IMR-90 (cell line): Measurements from ENCODE around the gene TREM1. TPM values are rescaled to one million over a fixed set of nuclear protein-coding genes. Genes with fewer than 3 reads are reported as not detected.

Source experiments
- ATAC-seq: fragments of 200-7000 bp; cut with Tn5 transposase; 2 replicates; pipeline ENCODE4 v1.9.1; 2020; ENCODE audit warnings: low read depth, mild to moderate bottlenecking, moderate library complexity
- BruUV-seq: library from RNA; stranded (reverse); fragments of 400-500 nt; replicated peaks from 2 replicates; lab custom pipeline; 2021; lab: Mats Ljungman, UMichigan
- CTCF ChIA-PET: fragments of 300-600 bp; formaldehyde crosslinking; extraction: SDS; loops from one replicate; lab custom pipeline; 2021; ENCODE audit warnings: antibody characterized with exemption; lab: Yijun Ruan, JAX
- POLR2A ChIA-PET: fragments of 300-600 bp; sonication (Branson Sonifier 250); formaldehyde crosslinking; loops from one replicate; lab custom pipeline; 2022; ENCODE audit warnings: antibody characterized with exemption; ENCODE audit not compliant: unreplicated experiment; lab: Charles Lee
- DNase-seq: peaks from one replicate; pipeline ENCODE4 v3.0.0; 2013
- H2AFZ ChIP-seq: replicated peaks from 2 replicates; pipeline ENCODE3; 2013; ENCODE audit warnings: low read length, mild to moderate bottlenecking; ENCODE audit not compliant: poor library complexity
- H2AK5ac ChIP-seq: 2 replicates; pipeline ENCODE4 v1.6.1; 2013; ENCODE audit warnings: low read depth, low read length, inconsistent platforms
- H2AK9ac ChIP-seq: replicated peaks from 2 replicates; pipeline ENCODE3; 2013; ENCODE audit warnings: mild to moderate bottlenecking, low read depth, low read length, moderate library complexity; ENCODE audit not compliant: poor library complexity
- H2BK120ac ChIP-seq: 2 replicates; pipeline ENCODE4 v1.6.1; 2013; ENCODE audit warnings: low read depth, low read length, inconsistent platforms
- H2BK15ac ChIP-seq: 3 replicates; pipeline ENCODE4 v1.6.1; 2013; ENCODE audit warnings: low read depth, low read length, inconsistent platforms
- H2BK20ac ChIP-seq: 2 replicates; pipeline ENCODE4 v1.6.1; 2013; ENCODE audit warnings: low read depth, mild to moderate bottlenecking, inconsistent platforms, low read length, moderate library complexity
- H2BK5ac ChIP-seq: 2 replicates; pipeline ENCODE4 v1.6.1; 2013; ENCODE audit warnings: mild to moderate bottlenecking, low read depth, low read length, inconsistent platforms; ENCODE audit not compliant: poor library complexity, severe bottlenecking
- H3K14ac ChIP-seq: replicated peaks from 2 replicates; pipeline ENCODE4 v1.6.1; 2013; ENCODE audit warnings: low read depth, low read length, inconsistent platforms
- H3K18ac ChIP-seq: 2 replicates; pipeline ENCODE4 v1.6.1; 2013; ENCODE audit warnings: low read depth, low read length, control low read depth
- H3K23ac ChIP-seq: 2 replicates; pipeline ENCODE4 v1.6.1; 2013; ENCODE audit warnings: low read depth, low read length, inconsistent platforms
- H3K27ac ChIP-seq: 2 replicates; pipeline ENCODE4 v1.5.1; 2013; ENCODE audit warnings: mild to moderate bottlenecking, control low read depth, low read length; ENCODE audit not compliant: insufficient read depth
- H3K27me3 ChIP-seq: 2 replicates; pipeline ENCODE4 v1.6.1; 2013; ENCODE audit warnings: low read length; ENCODE audit not compliant: control insufficient read depth, insufficient read depth
- H3K36me3 ChIP-seq: 2 replicates; pipeline ENCODE4 v1.6.1; 2013; ENCODE audit warnings: low read length, mixed read lengths; ENCODE audit not compliant: control insufficient read depth, insufficient read depth
- H3K4ac ChIP-seq: 2 replicates; pipeline ENCODE4 v1.6.1; 2013; ENCODE audit warnings: low read depth, low read length, inconsistent platforms
- H3K4me1 ChIP-seq: 2 replicates; pipeline ENCODE4 v1.6.1; 2013; ENCODE audit warnings: low read length, mixed read lengths; ENCODE audit not compliant: control insufficient read depth, insufficient read depth
- H3K4me2 ChIP-seq: 2 replicates; pipeline ENCODE4 v1.6.1; 2013; ENCODE audit warnings: low read depth, mild to moderate bottlenecking, control low read depth, low read length, moderate library complexity
- H3K4me3 ChIP-seq: 2 replicates; pipeline ENCODE4 v1.5.1; 2013; ENCODE audit warnings: low read depth, mild to moderate bottlenecking, control low read depth, low read length, moderate library complexity; ENCODE audit not compliant: insufficient read depth
- H3K56ac ChIP-seq: 2 replicates; pipeline ENCODE4 v1.6.1; 2013; ENCODE audit warnings: low read length, inconsistent platforms; ENCODE audit not compliant: insufficient read depth; ENCODE audit errors: extremely low read depth
- H3K79me1 ChIP-seq, 2 experiments: 2 replicates each; pipeline ENCODE4 v1.6.1; 2013; ENCODE audit warnings: low read length in 2 of 2, inconsistent platforms in 1 of 2, low read depth in 1 of 2
- H3K9ac ChIP-seq: 2 replicates; pipeline ENCODE4 v1.6.1; 2013; ENCODE audit warnings: low read depth, low read length, control low read depth
- H3K9me1 ChIP-seq: 2 replicates; pipeline ENCODE4 v1.6.1; 2013; ENCODE audit warnings: low read length, inconsistent platforms; ENCODE audit not compliant: insufficient read depth
- H3K9me3 ChIP-seq: 2 replicates; pipeline ENCODE4 v1.6.1; 2013; ENCODE audit warnings: low read length; ENCODE audit not compliant: control insufficient read depth, insufficient read depth
- H4K20me1 ChIP-seq: 2 replicates; pipeline ENCODE4 v1.6.1; 2013; ENCODE audit warnings: low read length, inconsistent platforms; ENCODE audit not compliant: insufficient read depth
- H4K5ac ChIP-seq: 2 replicates; pipeline ENCODE4 v1.6.1; 2013; ENCODE audit warnings: mild to moderate bottlenecking, low read depth, low read length, control low read depth
- H4K8ac ChIP-seq, 2 experiments: 2 replicates each; pipeline ENCODE4 v1.6.1; 2013; ENCODE audit warnings: low read depth in 2 of 2, low read length in 2 of 2, control low read depth in 1 of 2, inconsistent platforms in 1 of 2
- H4K91ac ChIP-seq: 2 replicates; pipeline ENCODE4 v1.6.1; 2013; ENCODE audit warnings: low read depth, low read length, inconsistent platforms; ENCODE audit not compliant: insufficient read depth
- BHLHE40 ChIP-seq: fragments of 150-350 bp; IDR thresholded peaks from 2 replicates; pipeline ENCODE4 v1.6.1; 2016; ENCODE audit warnings: mild to moderate bottlenecking, low read depth, low read length
- CEBPB ChIP-seq: IDR thresholded peaks from 2 replicates; pipeline ENCODE4 v1.6.1; 2012; ENCODE audit warnings: low read depth, low read length, improper control_type of control experiment
- CHD1 ChIP-seq: IDR thresholded peaks from 2 replicates; pipeline ENCODE4 v1.6.1; 2012; ENCODE audit warnings: low read depth, low read length, improper control_type of control experiment
- FOS ChIP-seq: fragments of 150-350 bp; IDR thresholded peaks from 2 replicates; pipeline ENCODE4 v1.6.1; 2016; ENCODE audit warnings: low read depth, low read length
- MAFK ChIP-seq: IDR thresholded peaks from 2 replicates; pipeline ENCODE4 v1.6.1; 2012; ENCODE audit warnings: low read depth, low read length, improper control_type of control experiment
- MAZ ChIP-seq: IDR thresholded peaks from 2 replicates; pipeline ENCODE4 v1.6.1; 2012; ENCODE audit warnings: low read depth, mild to moderate bottlenecking, low read length, improper control_type of control experiment, moderate library complexity, borderline replicate concordance
- MXI1 ChIP-seq: IDR thresholded peaks from 2 replicates; pipeline ENCODE4 v1.6.1; 2012; ENCODE audit warnings: low read depth, mild to moderate bottlenecking, low read length, moderate library complexity, borderline replicate concordance
- NFE2L2 ChIP-seq: fragments of 150-350 bp; IDR thresholded peaks from 2 replicates; pipeline ENCODE4 v1.6.1; 2016; ENCODE audit warnings: low read depth, mild to moderate bottlenecking, low read length
- POLR2A ChIP-seq: IDR thresholded peaks from 2 replicates; pipeline ENCODE4 v1.6.1; 2012; ENCODE audit warnings: mild to moderate bottlenecking, low read depth, low read length
- RAD21 ChIP-seq: IDR thresholded peaks from 2 replicates; pipeline ENCODE4 v1.6.1; 2012; ENCODE audit warnings: low read length, improper control_type of control experiment
- RCOR1 ChIP-seq: IDR thresholded peaks from 2 replicates; pipeline ENCODE4 v1.6.1; 2012; ENCODE audit warnings: mild to moderate bottlenecking, low read length, improper control_type of control experiment; ENCODE audit not compliant: insufficient replicate concordance
- RFX5 ChIP-seq: IDR thresholded peaks from 2 replicates; pipeline ENCODE4 v1.8.0; 2012; ENCODE audit warnings: low read depth, mild to moderate bottlenecking, low read length, moderate library complexity
- SMC3 ChIP-seq: fragments of 150-350 bp; IDR thresholded peaks from 2 replicates; pipeline ENCODE4 v1.6.1; 2016; ENCODE audit warnings: low read depth, mild to moderate bottlenecking, antibody characterized with exemption, low read length, moderate library complexity
- WGBS, 2 experiments: methylation state at CpG; one replicate each; pipeline versions ENCODE4 v1.1.5 to v1.1.7; 2013; ENCODE audit warnings: missing lambda C conversion rate in 2 of 2; ENCODE audit not compliant: insufficient read length in 1 of 2; ENCODE audit errors: extremely low coverage in 2 of 2; 5-methylcytosine and 5-hydroxymethylcytosine counted together
- dilution Hi-C: fragments of 300-500 bp; cut with HindIII; formaldehyde crosslinking; loops from one replicate; pipeline ENCODE4 v1.14.3; 2018; ENCODE audit warnings: low sequenced_read_pairs; ENCODE audit not compliant: unreplicated experiment
- in situ Hi-C: fragments of 300-500 bp; cut with MboI; formaldehyde crosslinking; loops from 3 replicates; pipeline ENCODE4 v1.14.3; 2019; ENCODE audit warnings: low sequenced_read_pairs, inconsistent platforms, mixed read lengths
- intact Hi-C: fragments of 100-400 bp; cut with micrococcal nuclease; formaldehyde crosslinking; loops from 2 replicates; pipeline ENCODE4 v1.10.0; 2022
- polyA plus RNA-seq, 3 experiments: library from polyadenylated mRNA; depleted of rRNA; stranded (reverse); fragments of >200 nt; gene quantifications; 2 replicates each; pipeline ENCODE4 v1.2.3, GENCODE V29; 2012; ENCODE audit warnings: low replicate concordance in 1 of 3
- total RNA-seq: library from RNA; depleted of rRNA; stranded (reverse); fragments of >200 nt; gene quantifications from 2 replicates; pipeline ENCODE4 v1.2.3, GENCODE V29; 2012
- TF ChIP-seq, protein P1 (sequence below): fragments of 150-350 bp; IDR thresholded peaks from 2 replicates; pipeline ENCODE4 v1.6.1; 2016; ENCODE audit warnings: low read depth, mild to moderate bottlenecking, low read length, moderate library complexity, borderline replicate concordance
- TF ChIP-seq, protein P2 (sequence below): fragments of 150-350 bp; IDR thresholded peaks from 2 replicates; pipeline ENCODE4 v1.6.1; 2017; ENCODE audit warnings: mild to moderate bottlenecking, antibody characterized with exemption, low read length, low read depth
- TF ChIP-seq, protein P3 (sequence below): conservative IDR thresholded peaks from 2 replicates; pipeline ENCODE4 v1.5.1; 2012; ENCODE audit warnings: mild to moderate bottlenecking, low read depth, low read length, improper control_type of control experiment

Gene TREM1
- total and polyA plus RNA-seq, 2 of the 4 experiments (the other 2 are of a cell fraction), result not detected

DNA sequence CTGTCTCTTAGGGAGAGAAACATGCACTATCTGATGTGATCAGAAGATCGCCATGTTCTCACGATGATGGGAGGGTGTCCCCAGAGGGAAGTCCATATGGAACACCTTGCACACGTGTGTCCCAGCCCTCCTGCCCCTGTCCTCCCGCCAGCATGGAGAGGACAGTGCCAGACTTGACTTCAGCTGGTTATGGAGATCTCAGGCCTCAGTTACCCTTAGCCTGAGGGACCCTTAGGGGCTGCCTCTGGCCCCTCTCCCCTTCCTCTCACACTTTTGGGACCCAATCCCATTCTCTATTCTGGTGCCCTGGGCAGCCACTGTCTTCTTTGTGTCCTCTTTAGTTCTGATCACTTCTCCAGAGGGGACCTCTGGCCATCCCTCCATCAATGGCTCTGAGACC, 56.8 kb downstream of the TREM1 start:
- no peak overlapping the region for H4K91ac ChIP-seq
- no peak overlapping the region for H3K4ac ChIP-seq
- WGBS, 2 experiments, result 24% methylated on average over 3 of the region's 4 CpGs; no CpG with 5 or more reads in 1 of the 2 experiments
- intact Hi-C loops, result no loop called here
- POLR2A ChIA-PET, result no interaction called here
- no peaks in the 10 kb centered on the region for H4K20me1 ChIP-seq
- no peak overlapping the region for H3K4me2 ChIP-seq
- no peaks in the 10 kb centered on the region for H3K79me1 ChIP-seq
- dilution Hi-C loops, result no loop called here
- no peaks in the 10 kb centered on the region for H3K9me1 ChIP-seq
- no peak overlapping the region for H4K5ac ChIP-seq
- in situ Hi-C loops, result no loop called here
- H3K9ac ChIP-seq, result no peak overlapping the region
- H2BK120ac ChIP-seq, result no peak overlapping the region
- no peaks in the 10 kb centered on the region for H3K36me3 ChIP-seq
- no peak for DNase-seq
- H3K4me1 ChIP-seq, result no peaks in the 10 kb centered on the region
- H3K14ac ChIP-seq, result no peak overlapping the region
- no peak overlapping the region for H2AK5ac ChIP-seq
- no peak overlapping the region for H2AFZ ChIP-seq
- no peak overlapping the region for H3K27ac ChIP-seq
- no peak overlapping the region for H2BK5ac ChIP-seq
- CTCF ChIA-PET, result no interaction called here
- no TSS peak for BruUV-seq
- TF ChIP-seq SMC3 (no peak), RAD21 (no peak), RCOR1 (no peak), RFX5 (no peak), MXI1 (no peak), CEBPB (no peak), FOS (no peak), MAZ (no peak), POLR2A (no peak), CHD1 (no peak), BHLHE40 (no peak), MAFK (no peak), NFE2L2 (no peak)
- TF ChIP-seq, protein P1, sequence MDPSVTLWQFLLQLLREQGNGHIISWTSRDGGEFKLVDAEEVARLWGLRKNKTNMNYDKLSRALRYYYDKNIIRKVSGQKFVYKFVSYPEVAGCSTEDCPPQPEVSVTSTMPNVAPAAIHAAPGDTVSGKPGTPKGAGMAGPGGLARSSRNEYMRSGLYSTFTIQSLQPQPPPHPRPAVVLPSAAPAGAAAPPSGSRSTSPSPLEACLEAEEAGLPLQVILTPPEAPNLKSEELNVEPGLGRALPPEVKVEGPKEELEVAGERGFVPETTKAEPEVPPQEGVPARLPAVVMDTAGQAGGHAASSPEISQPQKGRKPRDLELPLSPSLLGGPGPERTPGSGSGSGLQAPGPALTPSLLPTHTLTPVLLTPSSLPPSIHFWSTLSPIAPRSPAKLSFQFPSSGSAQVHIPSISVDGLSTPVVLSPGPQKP, result no peak
- TF ChIP-seq, protein P2, sequence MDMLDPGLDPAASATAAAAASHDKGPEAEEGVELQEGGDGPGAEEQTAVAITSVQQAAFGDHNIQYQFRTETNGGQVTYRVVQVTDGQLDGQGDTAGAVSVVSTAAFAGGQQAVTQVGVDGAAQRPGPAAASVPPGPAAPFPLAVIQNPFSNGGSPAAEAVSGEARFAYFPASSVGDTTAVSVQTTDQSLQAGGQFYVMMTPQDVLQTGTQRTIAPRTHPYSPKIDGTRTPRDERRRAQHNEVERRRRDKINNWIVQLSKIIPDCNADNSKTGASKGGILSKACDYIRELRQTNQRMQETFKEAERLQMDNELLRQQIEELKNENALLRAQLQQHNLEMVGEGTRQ, result no peak
- TF ChIP-seq, protein P3, sequence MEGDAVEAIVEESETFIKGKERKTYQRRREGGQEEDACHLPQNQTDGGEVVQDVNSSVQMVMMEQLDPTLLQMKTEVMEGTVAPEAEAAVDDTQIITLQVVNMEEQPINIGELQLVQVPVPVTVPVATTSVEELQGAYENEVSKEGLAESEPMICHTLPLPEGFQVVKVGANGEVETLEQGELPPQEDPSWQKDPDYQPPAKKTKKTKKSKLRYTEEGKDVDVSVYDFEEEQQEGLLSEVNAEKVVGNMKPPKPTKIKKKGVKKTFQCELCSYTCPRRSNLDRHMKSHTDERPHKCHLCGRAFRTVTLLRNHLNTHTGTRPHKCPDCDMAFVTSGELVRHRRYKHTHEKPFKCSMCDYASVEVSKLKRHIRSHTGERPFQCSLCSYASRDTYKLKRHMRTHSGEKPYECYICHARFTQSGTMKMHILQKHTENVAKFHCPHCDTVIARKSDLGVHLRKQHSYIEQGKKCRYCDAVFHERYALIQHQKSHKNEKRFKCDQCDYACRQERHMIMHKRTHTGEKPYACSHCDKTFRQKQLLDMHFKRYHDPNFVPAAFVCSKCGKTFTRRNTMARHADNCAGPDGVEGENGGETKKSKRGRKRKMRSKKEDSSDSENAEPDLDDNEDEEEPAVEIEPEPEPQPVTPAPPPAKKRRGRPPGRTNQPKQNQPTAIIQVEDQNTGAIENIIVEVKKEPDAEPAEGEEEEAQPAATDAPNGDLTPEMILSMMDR, result no peak
- H2BK20ac ChIP-seq, result no peak overlapping the region
- H3K56ac ChIP-seq, result no peak overlapping the region
- H3K4me3 ChIP-seq, result no peak overlapping the region
- H3K27me3 ChIP-seq, result peaks cover 2% of the 10 kb centered on the region; the same call in 1 of the 2 replicates
- no peak overlapping the region for H3K18ac ChIP-seq
- no peak for ATAC-seq
- no peak overlapping the region for H4K8ac ChIP-seq
- H3K9me3 ChIP-seq, result no peaks in the 10 kb centered on the region
- H2BK15ac ChIP-seq, result no peak overlapping the region
- no peak overlapping the region for H3K23ac ChIP-seq
- H2AK9ac ChIP-seq, result no peak overlapping the region
